ENCODE measurements around the gene DEAF1. TPM values are rescaled to one million over a fixed set of nuclear protein-coding genes. Genes with fewer than 3 reads are reported as not detected.

Gene DEAF1
- total and polyA plus RNA-seq, 2 of the 13 experiments (the other 11 are each of a cell fraction or from before 2014, with no cell fraction given): 22.3 to 29.6 TPM

- POLR2A ChIA-PET: interaction anchor here (1.0 to 12.6 kb wide), 8 partner anchors 10 to 167 kb away, joined by 3 to 203 read pairs (median 5); partner anchors contain the start of genes DEAF1, EPS8L2, RPLP2 and TALDO1
- no peaks in the 10 kb centered on the region; the same call in 1 of the 2 replicates for H4K20me1 ChIP-seq (ENCODE audit: insufficient read depth, low read length)
- FAIRE-seq: no peak
- 18% methylated on average over 7 of the region's 15 CpGs for WGBS (ENCODE audit: low lambda C conversion rate)
- no peak overlapping the region for H2AFZ ChIP-seq (ENCODE audit: low read length)
- H3K4me3 ChIP-seq (replicated peaks in 1 of 3; ENCODE audit: insufficient read depth in 1 of 3, low read depth in 2 of 3, low read length in 3 of 3): peak overlapping the region; percentile 37 to 70 (median 43)
- TSS peak; percentile 95 for BruUV-seq (replicated peaks)
- CTCF ChIA-PET (ENCODE audit: low intra/inter-chr PET ratio, low total read pairs): interaction anchor here (1.1 to 2.3 kb wide), 5 partner anchors 18 to 66 kb away, joined by 4 to 20 read pairs (median 10); partner anchors contain the start of genes DEAF1, TALDO1 and TMEM80
- H3K9me3 ChIP-seq (ENCODE audit: low read length): no peaks in the 10 kb centered on the region
- peak overlapping the region; percentile 68 for H3K9ac ChIP-seq (ENCODE audit: insufficient read depth, low read depth, low read length)
- peak overlapping the region; percentile 62 for H3K27ac ChIP-seq (ENCODE audit: extremely low read length, insufficient read depth, low read length)
- DNase-seq (ENCODE audit: low spot score): no peak
- H3K36me3 ChIP-seq (replicated peaks in 1 of 2; ENCODE audit: control insufficient read depth in 1 of 2, insufficient read depth in 2 of 2, low read length in 2 of 2): peaks cover 12 to 19% of the 10 kb centered on the region in 2 experiments; a peak in 3 of 5 replicates
- H3K27me3 ChIP-seq (ENCODE audit: control insufficient read depth in 1 of 2, insufficient read depth in 2 of 2, low read length in 2 of 2): peaks cover 3 to 7% of the 10 kb centered on the region in 2 experiments; a peak in 2 of 5 replicates
- intact Hi-C loops (cut with micrococcal nuclease; ENCODE audit: unreplicated experiment) (loop anchor here (1.0 to 2.0 kb wide), 3 partner anchors 22 to 34 kb away; partner anchors contain the start of gene EPS8L2), in situ Hi-C loops (cut with HindIII; ENCODE audit: extremely low pct_ligation_motif_present, low pct_unique_long_range_greater_than_20kb) (loop anchor here (5.0 kb wide), 1 partner anchor 72 kb away; no protein-coding TSS in a partner anchor)
- H3K4me2 ChIP-seq (ENCODE audit: low read depth, low read length): peak overlapping the region; percentile 81
- ATAC-seq: peak; percentile 10
- no peaks in the 10 kb centered on the region for H3K79me2 ChIP-seq (ENCODE audit: insufficient read depth, low read length)
- peaks cover 45% of the 10 kb centered on the region for H3K4me1 ChIP-seq (ENCODE audit: insufficient read depth, low read length)
- TF ChIP-seq REL (CRISPR knock-in tag; conservative IDR thresholded peaks at IDR 0.05) (0 out of 2 replicates have a peak, but pooled peaks have one; percentile 18), DZIP1 (CRISPR knock-in tag; IDR thresholded peaks at IDR 0.05) (0 out of 2 replicates have a peak, but pooled peaks have one; percentile 14), RBFOX2 (IDR thresholded peaks at IDR 0.05; ENCODE audit: low read depth, low read length) (peak; percentile 83), KMT2B (CRISPR knock-in tag; IDR thresholded peaks at IDR 0.05) (no peak), AKAP8 (CRISPR knock-in tag; IDR thresholded peaks at IDR 0.05) (peak; percentile 50; the same call in 1 of the 2 replicates), NRL (CRISPR knock-in tag; IDR thresholded peaks at IDR 0.05; ENCODE audit: borderline replicate concordance) (0 out of 2 replicates have a peak, but pooled peaks have one; percentile 7), POLR2AphosphoS5 (IDR thresholded peaks at IDR 0.05; ENCODE audit: low read depth, low read length) (peak; percentile 30; the same call in 1 of the 2 replicates), MAFG (CRISPR knock-in tag; IDR thresholded peaks at IDR 0.05) (no peak), CTCF (CRISPR knock-in tag; IDR thresholded peaks at IDR 0.05) (0 out of 2 replicates have a peak, but pooled peaks have one; percentile 3), ZFP90 (CRISPR knock-in tag; IDR thresholded peaks at IDR 0.05; ENCODE audit: borderline replicate concordance) (0 out of 2 replicates have a peak, but pooled peaks have one; percentile 22), GZF1 (CRISPR knock-in tag; IDR thresholded peaks at IDR 0.05) (no peak), AGO2 (optimal IDR thresholded peaks at IDR 0.05; ENCODE audit: low read depth, low read length) (peak; percentile 97), ZNF546 (CRISPR knock-in tag; conservative IDR thresholded peaks at IDR 0.05) (no peak), AGO1 (IDR thresholded peaks at IDR 0.05; ENCODE audit: low read depth, low read length, poor library complexity, severe bottlenecking) (peak; percentile 93), ZNF558 (CRISPR knock-in tag; IDR thresholded peaks at IDR 0.05; ENCODE audit: borderline replicate concordance) (no peak), TARDBP (CRISPR knock-in tag; IDR thresholded peaks at IDR 0.05) (0 out of 2 replicates have a peak, but pooled peaks have one; percentile 12), ZNF879 (CRISPR knock-in tag; IDR thresholded peaks at IDR 0.05) (no peak), DRAP1 (CRISPR knock-in tag; IDR thresholded peaks at IDR 0.05) (no peak), SALL2 (CRISPR knock-in tag; IDR thresholded peaks at IDR 0.05) (0 out of 2 replicates have a peak, but pooled peaks have one; percentile 9)
These were observed 34.0 kb upstream of the DEAF1 start for GRCh38 chr11:728901-729491.
